Gastroesophageal sphincter (tissue), 4 donors: ENCODE measurements around the gene NR0B2. TPM values are rescaled to one million over a fixed set of nuclear protein-coding genes. Genes with fewer than 3 reads are reported as not detected.

Experiments used
- ATAC-seq: fragments of 150-250 bp; one replicate; pipeline ENCODE4 v1.9.1; 2016; ENCODE audit warnings: mild to moderate bottlenecking, moderate library complexity
- H3K27ac ChIP-seq, 4 donors: fragments of 200-600 bp; sonication (generic) in 3 of 4; 1 replicate in 3 of 4; 2 replicates in 1 of 4; pipeline ENCODE4 v1.5.1; 2016 to 2019
- H3K27me3 ChIP-seq: fragments of 200-600 bp; sonication (generic); one replicate; pipeline ENCODE4 v1.5.1; 2019
- H3K36me3 ChIP-seq, 2 donors: fragments of 200-600 bp; sonication (generic); one replicate each; pipeline ENCODE4 v1.5.1; 2019; ENCODE audit warnings: control low read depth in 1 of 2
- H3K4me1 ChIP-seq, 3 donors: fragments of 200-600 bp; sonication (generic); 1 replicate in 2 of 3; 2 replicates in 1 of 3; pipeline ENCODE4 v1.5.1; 2016 to 2019; ENCODE audit warnings: control low read depth in 2 of 3
- H3K4me3 ChIP-seq, 2 donors: fragments of 200-600 bp; sonication (generic); one replicate each; pipeline ENCODE4 v1.5.1; 2019; ENCODE audit warnings: mild to moderate bottlenecking in 1 of 2, moderate library complexity in 1 of 2
- H3K9me3 ChIP-seq, 3 donors: fragments of 200-600 bp; sonication (generic); one replicate each; pipeline ENCODE4 v1.5.1; 2017 to 2019; ENCODE audit warnings: control low read depth in 2 of 3
- CTCF ChIP-seq, 4 experiments: fragments of 200-600 bp in 2 of 4; fragments of 450-650 bp in 2 of 4; sonication (generic) in 1 of 4; IDR thresholded peaks; one replicate each; pipeline ENCODE4 v1.5.1; 2017 to 2019; ENCODE audit warnings: antibody characterized with exemption in 4 of 4, mild to moderate bottlenecking in 2 of 4, moderate library complexity in 2 of 4
- EP300 ChIP-seq: sonication (generic); formaldehyde crosslinking; IDR thresholded peaks from one replicate; pipeline ENCODE4 v1.6.1; 2017; ENCODE audit warnings: antibody characterized with exemption, mild to moderate bottlenecking
- POLR2A ChIP-seq, 2 donors: fragments of 450-650 bp; IDR thresholded peaks; one replicate each; pipeline ENCODE4 v1.6.1; 2017; ENCODE audit warnings: antibody characterized with exemption in 2 of 2, mild to moderate bottlenecking in 2 of 2, moderate library complexity in 1 of 2
- POLR2AphosphoS5 ChIP-seq: sonication (generic); formaldehyde crosslinking; IDR thresholded peaks from one replicate; pipeline ENCODE4 v1.6.1; 2017; ENCODE audit warnings: antibody characterized with exemption
- WGBS, 2 donors: methylation state at CpG; one replicate each; pipeline ENCODE4 v1.1.5; 2018; ENCODE audit warnings: low coverage in 1 of 2; 5-methylcytosine and 5-hydroxymethylcytosine counted together
- total RNA-seq, 4 donors: library from RNA; depleted of rRNA; stranded (reverse); fragments of >200 nt; gene quantifications; one replicate each; pipeline ENCODE4 v1.1.0, GENCODE V29; 2016

The NR0B2 gene
- total RNA-seq, 4 donors from 2014 or later = not detected

- Histone ChIP-seq H3K27me3 (no peaks in the 10 kb centered on the region), H3K4me3 (peak overlapping the region; percentile 39 to 57), H3K27ac (peak overlapping the region; percentile 84 to 99 (median 94)), H3K36me3 (no peaks in the 10 kb centered on the region), H3K4me1 (peaks cover 0 to 22% (median 10%) of the 10 kb centered on the region in 3 donors), H3K9me3 (no peaks in the 10 kb centered on the region)
- peak; percentile 98 for ATAC-seq
- 0% methylated on average over 10 to 18 of the region's 75 CpGs for WGBS, 2 donors
- TF ChIP-seq POLR2A (IDR thresholded peaks at IDR 0.05) (peak; percentile 50 to 62), POLR2AphosphoS5 (peak; percentile 59), EP300 (no peak), CTCF (IDR thresholded peaks at IDR 0.05) (peak in 2 of 4 experiments; percentile 2 to 15)
Observed at GRCh38 chr1:26864610-26865480, 48.9 kb downstream of the NR0B2 start.

- H3K27me3 ChIP-seq = no peaks in the 10 kb centered on the region
- peaks cover 0 to under 1% of the 10 kb centered on the region in 2 donors for H3K36me3 ChIP-seq
- H3K4me1 ChIP-seq = peaks cover 0 to 22% (median 10%) of the 10 kb centered on the region in 3 donors
- no CpG with 5 or more reads among the region's 20 CpGs for WGBS, 2 donors
- no peak for ATAC-seq
- H3K27ac ChIP-seq = peak overlapping the region in 3 of 4 donors; percentile 92 to 99 (median 97)
- peak overlapping the region in 1 of 2 donors; percentile 57 for H3K4me3 ChIP-seq
- H3K9me3 ChIP-seq = no peaks in the 10 kb centered on the region
- no peak for TF ChIP-seq EP300
- TF ChIP-seq CTCF (IDR thresholded peaks at IDR 0.05) = no peak
- TF ChIP-seq POLR2A (IDR thresholded peaks at IDR 0.05) = no peak
- no peak for TF ChIP-seq POLR2AphosphoS5
Observed at GRCh38 chr1:26863685-26864077, 50.1 kb downstream of the NR0B2 start.

- H3K27me3 ChIP-seq = no peaks in the 10 kb centered on the region
- TF ChIP-seq EP300 (no peak), POLR2AphosphoS5 (no peak), CTCF (IDR thresholded peaks at IDR 0.05) (no peak), POLR2A (IDR thresholded peaks at IDR 0.05) (no peak)
- H3K4me1 ChIP-seq = peaks cover 0 to 22% (median 10%) of the 10 kb centered on the region in 3 donors
- peaks cover 0 to 7% of the 10 kb centered on the region in 2 donors for H3K36me3 ChIP-seq
- no peak for ATAC-seq
- 80 to 87% methylated on average over 1 to 22 of the region's 37 CpGs for WGBS, 2 donors
- H3K4me3 ChIP-seq = peak within 1 kb of the TSS in 1 of 2 donors; percentile 57
- no peaks in the 10 kb centered on the region for H3K9me3 ChIP-seq
- peak within 1 kb of the TSS in 3 of 4 donors; percentile 92 to 99 (median 97) for H3K27ac ChIP-seq
Observed at GRCh38 chr1:26862781-26863684, 50.7 kb downstream of the NR0B2 start, which contains the start of gene SFN. SFN (plus strand) TSS chr1:26863149; CDS start chr1:26863213, 64 bp downstream.

GRCh38 chr1:26861889-26862378 lies 51.8 kb downstream of the NR0B2 start:
- H3K27me3 ChIP-seq = no peaks in the 10 kb centered on the region
- TF ChIP-seq EP300 (no peak), POLR2AphosphoS5 (no peak), CTCF (IDR thresholded peaks at IDR 0.05) (no peak), POLR2A (IDR thresholded peaks at IDR 0.05) (no peak)
- WGBS, 2 donors = 100% methylated on average over 2 of the region's 7 CpGs
- H3K36me3 ChIP-seq = peaks cover 0 to 17% of the 10 kb centered on the region in 2 donors
- no peak for ATAC-seq
- H3K4me3 ChIP-seq = no peak overlapping the region
- no peak overlapping the region for H3K27ac ChIP-seq
- H3K4me1 ChIP-seq = peaks cover 0 to 22% (median 10%) of the 10 kb centered on the region in 3 donors
- no peaks in the 10 kb centered on the region for H3K9me3 ChIP-seq

Other genes with a start within 250 kb of the NR0B2 start
- 10 to 100 TPM; 28.2 to 64.2 (median 42.6) TPM for gene ARID1A, start 218.0 kb downstream of the NR0B2 start, total RNA-seq
- 10 to 100 TPM; 13.7 to 30.0 (median 15.5) TPM for gene PIGV, start 126.0 kb downstream of the NR0B2 start, total RNA-seq
- gene ZDHHC18, start 87.3 kb downstream of the NR0B2 start, total RNA-seq = 10 to 100 TPM; 10.5 to 36.9 (median 17.1) TPM
- 10 to 100 TPM in 2 of 4 donors, 1 to 10 TPM in 1, under 1 TPM in 1; 0.81 to 51.6 (median 6.9) TPM for gene SFN, start 50.8 kb downstream of the NR0B2 start, total RNA-seq
- 10 to 100 TPM; 10.4 to 17.3 (median 12.8) TPM for gene GPN2, start 23.7 kb downstream of the NR0B2 start, total RNA-seq
- 10 to 100 TPM in 3 of 4 donors, 1 to 10 TPM in 1; 5.1 to 21.6 (median 14.4) TPM for gene GPATCH3, start 13.5 kb downstream of the NR0B2 start, total RNA-seq
- gene NUDC, start 7.8 kb upstream of the NR0B2 start, total RNA-seq = 10 to 100 TPM; 64.8 to 94.5 (median 68.1) TPM
- 1 to 10 TPM in 1 of 4 donors, not detected in 3; 2.3 TPM for gene KDF1, start 46.5 kb upstream of the NR0B2 start, total RNA-seq
- 10 to 100 TPM; 15.9 to 48.4 (median 38.8) TPM for gene TRNP1, start 79.7 kb upstream of the NR0B2 start, total RNA-seq
- 100 to 1,000 TPM in 3 of 4 donors, 10 to 100 TPM in 1; 89.9 to 284 (median 166) TPM for gene TENT5B, start 98.9 kb upstream of the NR0B2 start, total RNA-seq
- gene SLC9A1, start 241.2 kb upstream of the NR0B2 start, total RNA-seq = 10 to 100 TPM in 3 of 4 donors, 1 to 10 TPM in 1; 7.2 to 27.8 (median 17.1) TPM